Neural progenitor cell (in vitro differentiated cells): ENCODE data around the gene TTYH2. TPM values are rescaled to one million over a fixed set of nuclear protein-coding genes. Genes with fewer than 3 reads are reported as not detected.

Source experiments
- DNase-seq: peaks from one replicate; pipeline ENCODE4 v3.0.0-alpha.2; 2016; ENCODE audit warnings: low spot score
- H2AFZ ChIP-seq: fragments of 200-600 bp; sonication (generic); replicated peaks from 2 replicates; pipeline ENCODE4 v1.6.1; 2016; ENCODE audit warnings: antibody characterized with exemption
- H3F3A ChIP-seq: fragments of 200-600 bp; sonication (generic); 2 replicates; pipeline ENCODE4 v1.6.1; 2016; ENCODE audit warnings: antibody characterized with exemption, low read depth
- H3K27ac ChIP-seq: fragments of 200-600 bp; sonication (generic); 2 replicates; pipeline ENCODE4 v1.5.1; 2016; ENCODE audit warnings: mild to moderate bottlenecking
- H3K27me3 ChIP-seq: fragments of 200-600 bp; sonication (generic); 2 replicates; pipeline ENCODE4 v1.6.1; 2016; ENCODE audit warnings: mild to moderate bottlenecking, moderate library complexity
- H3K36me3 ChIP-seq: fragments of 200-600 bp; sonication (generic); 2 replicates; pipeline ENCODE4 v1.5.1; 2016
- H3K4me1 ChIP-seq: fragments of 200-600 bp; sonication (generic); 2 replicates; pipeline ENCODE4 v1.6.1; 2016; ENCODE audit warnings: mixed run types
- H3K4me2 ChIP-seq: fragments of 200-600 bp; sonication (generic); 2 replicates; pipeline ENCODE4 v1.6.1; 2016
- H3K4me3 ChIP-seq: fragments of 200-600 bp; sonication (generic); 2 replicates; pipeline ENCODE4 v1.5.1; 2016
- H3K79me2 ChIP-seq: fragments of 200-600 bp; sonication (generic); 2 replicates; pipeline ENCODE4 v1.6.1; 2016; ENCODE audit warnings: low read depth
- H3K9ac ChIP-seq: fragments of 200-600 bp; sonication (generic); 2 replicates; pipeline ENCODE4 v1.6.1; 2016
- H3K9me3 ChIP-seq: fragments of 200-600 bp; sonication (generic); 2 replicates; pipeline ENCODE4 v1.5.1; 2016; ENCODE audit warnings: low read depth
- H4K20me1 ChIP-seq: fragments of 200-600 bp; sonication (generic); 2 replicates; pipeline ENCODE4 v1.6.1; 2016; ENCODE audit warnings: low read depth
- H3K27ac Mint-ChIP-seq: 3 replicates; pipeline ENCODE4 v1.8.0; 2021; ENCODE audit warnings: mixed read lengths
- H3K27me3 Mint-ChIP-seq: 2 replicates; pipeline ENCODE4 v1.8.0; 2022; ENCODE audit warnings: low read depth, mild to moderate bottlenecking, inconsistent platforms, moderate library complexity, mixed read lengths; ENCODE audit not compliant: insufficient read depth
- H3K36me3 Mint-ChIP-seq: 3 replicates; pipeline ENCODE4 v1.8.0; 2021; ENCODE audit warnings: mixed read lengths
- H3K4me1 Mint-ChIP-seq: 3 replicates; pipeline ENCODE4 v1.8.0; 2021; ENCODE audit warnings: mixed read lengths
- H3K4me3 Mint-ChIP-seq: 3 replicates; pipeline ENCODE4 v1.8.0; 2021; ENCODE audit warnings: mild to moderate bottlenecking, moderate library complexity, mixed read lengths
- H3K9me3 Mint-ChIP-seq: 3 replicates; pipeline ENCODE4 v1.8.0; 2020; ENCODE audit warnings: mixed read lengths
- CTCF ChIP-seq: fragments of 200-600 bp; sonication (generic); IDR thresholded peaks from 2 replicates; pipeline ENCODE4 v1.5.1; 2017; ENCODE audit warnings: antibody characterized with exemption, mild to moderate bottlenecking
- EZH2 ChIP-seq: fragments of 200-600 bp; sonication (generic); IDR thresholded peaks from 2 replicates; pipeline ENCODE4 v1.6.1; 2017; ENCODE audit warnings: antibody characterized with exemption, mild to moderate bottlenecking, moderate library complexity
- EZH2phosphoT487 ChIP-seq: fragments of 200-600 bp; sonication (generic); IDR thresholded peaks from 2 replicates; pipeline ENCODE4 v1.6.1; 2017; ENCODE audit warnings: antibody characterized with exemption
- total RNA-seq: library from RNA; depleted of rRNA; stranded (reverse); fragments of >200 nt; gene quantifications from 2 replicates; pipeline ENCODE4 v1.2.3, GENCODE V29; 2015; ENCODE audit warnings: low replicate concordance

Gene TTYH2
- total RNA-seq, 1 donor from 2014 or later, result 5.8 TPM

- H3K27me3 ChIP-seq, result no peaks in the 10 kb centered on the region
- no peaks in the 10 kb centered on the region for H3K9me3 Mint-ChIP-seq
- no peak for DNase-seq
- H2AFZ ChIP-seq, result no peak overlapping the region
- no peaks in the 10 kb centered on the region for H3F3A ChIP-seq
- H3K79me2 ChIP-seq, result no peaks in the 10 kb centered on the region
- no peaks in the 10 kb centered on the region for H4K20me1 ChIP-seq
- no peak overlapping the region for H3K4me3 Mint-ChIP-seq
- H3K27ac ChIP-seq, result no peak overlapping the region
- no peaks in the 10 kb centered on the region for H3K36me3 ChIP-seq
- H3K4me2 ChIP-seq, result no peak overlapping the region
- no peaks in the 10 kb centered on the region for H3K9me3 ChIP-seq
- no peak overlapping the region for H3K27ac Mint-ChIP-seq
- TF ChIP-seq CTCF (no peak), EZH2 (no peak), EZH2phosphoT487 (no peak)
- H3K4me1 Mint-ChIP-seq, result peaks cover 9% of the 10 kb centered on the region
- H3K9ac ChIP-seq, result no peak overlapping the region
- H3K36me3 Mint-ChIP-seq, result no peaks in the 10 kb centered on the region
- no peak overlapping the region for H3K4me3 ChIP-seq
- H3K27me3 Mint-ChIP-seq, result peaks cover 2% of the 10 kb centered on the region
- H3K4me1 ChIP-seq, result peaks cover 14% of the 10 kb centered on the region
These were observed 47.5 kb upstream of the TTYH2 start for GRCh38 chr17:74165797-74166365.

GRCh38 chr17:74170924-74171323 is 42.4 kb upstream of the TTYH2 start:
- H3K9me3 Mint-ChIP-seq, result no peaks in the 10 kb centered on the region
- H3K4me1 Mint-ChIP-seq, result peaks cover 13% of the 10 kb centered on the region
- Histone ChIP-seq H4K20me1 (no peaks in the 10 kb centered on the region), H3F3A (no peaks in the 10 kb centered on the region), H3K79me2 (no peaks in the 10 kb centered on the region), H3K36me3 (no peaks in the 10 kb centered on the region), H3K9me3 (no peaks in the 10 kb centered on the region), H3K27me3 (no peaks in the 10 kb centered on the region), H3K9ac (no peak overlapping the region), H3K4me3 (no peak overlapping the region), H3K4me2 (no peak overlapping the region), H3K4me1 (peaks cover 4% of the 10 kb centered on the region), H2AFZ (no peak overlapping the region), H3K27ac (no peak overlapping the region)
- H3K27ac Mint-ChIP-seq, result no peak overlapping the region
- no peak for TF ChIP-seq CTCF
- no peak for TF ChIP-seq EZH2phosphoT487
- no peak for TF ChIP-seq EZH2
- H3K27me3 Mint-ChIP-seq, result no peaks in the 10 kb centered on the region
- DNase-seq, result no peak
- H3K36me3 Mint-ChIP-seq, result no peaks in the 10 kb centered on the region
- H3K4me3 Mint-ChIP-seq, result no peak overlapping the region

- Histone ChIP-seq H3F3A (no peaks in the 10 kb centered on the region), H3K9ac (no peak overlapping the region), H3K4me2 (no peak overlapping the region), H3K4me1 (peaks cover 4% of the 10 kb centered on the region), H3K4me3 (no peak overlapping the region), H3K27ac (no peak overlapping the region), H3K27me3 (no peaks in the 10 kb centered on the region), H2AFZ (no peak overlapping the region), H4K20me1 (no peaks in the 10 kb centered on the region), H3K79me2 (no peaks in the 10 kb centered on the region), H3K9me3 (no peaks in the 10 kb centered on the region), H3K36me3 (no peaks in the 10 kb centered on the region)
- Mint-ChIP-seq H3K4me1 (peaks cover 24% of the 10 kb centered on the region), H3K27me3 (peaks cover 8% of the 10 kb centered on the region), H3K4me3 (no peak overlapping the region), H3K36me3 (no peaks in the 10 kb centered on the region), H3K9me3 (no peaks in the 10 kb centered on the region), H3K27ac (no peak overlapping the region)
- no peak for DNase-seq
- TF ChIP-seq EZH2phosphoT487 (no peak), EZH2 (no peak), CTCF (no peak)
These were observed 40.7 kb upstream of the TTYH2 start for GRCh38 chr17:74172700-74173099.
